CD4-positive, alpha-beta T cell (primary cell): ENCODE results near the gene LLPH. TPM values are rescaled to one million over a fixed set of nuclear protein-coding genes. Genes with fewer than 3 reads are reported as not detected.

Source experiments
- ATAC-seq: fragments of 200-7000 bp; cut with Tn5 transposase; one replicate; pipeline ENCODE4 v1.10.0; 2022; ENCODE audit warnings: mild to moderate bottlenecking; ENCODE audit not compliant: poor library complexity
- CTCF ChIA-PET: fragments of 350-600 bp; sonication (Branson Sonifier 250); formaldehyde crosslinking; loops from one replicate; lab custom pipeline; 2021; ENCODE audit warnings: antibody characterized with exemption, inconsistent platforms; lab: Charles Lee
- POLR2A ChIA-PET: fragments of 350-600 bp; sonication (Branson Sonifier 250); formaldehyde crosslinking; loops from one replicate; lab custom pipeline; 2021; ENCODE audit warnings: antibody characterized with exemption, inconsistent platforms; lab: Charles Lee
- DNase-seq, 14 experiments: peaks; one replicate each; pipeline ENCODE4 v3.0.0-alpha.2; 2013 to 2020; ENCODE audit warnings: mixed read lengths in 2 of 14
- H3K27ac ChIP-seq, 2 donors: one replicate each; pipeline versions ENCODE4 v1.5.1 to v1.7.0; 2013; ENCODE audit warnings: low read length in 2 of 2, low read depth in 1 of 2, mild to moderate bottlenecking in 1 of 2
- H3K27me3 ChIP-seq, 2 experiments: 1 replicate in 1 of 2; 2 replicates in 1 of 2; pipeline versions ENCODE4 v1.6.1 to v1.7.0; 2013; ENCODE audit warnings: low read length in 2 of 2, control low read depth in 1 of 2, mild to moderate bottlenecking in 1 of 2, moderate library complexity in 1 of 2; ENCODE audit not compliant: insufficient read depth in 2 of 2, control insufficient read depth in 1 of 2
- H3K36me3 ChIP-seq: one replicate; pipeline ENCODE4 v1.6.1; 2013; ENCODE audit warnings: low read length, control low read depth; ENCODE audit not compliant: insufficient read depth
- H3K4me1 ChIP-seq: one replicate; pipeline ENCODE4 v1.6.1; 2013; ENCODE audit warnings: low read length, control low read depth; ENCODE audit not compliant: insufficient read depth
- H3K4me3 ChIP-seq: one replicate; pipeline ENCODE4 v1.5.1; 2013; ENCODE audit warnings: mild to moderate bottlenecking, low read length, moderate library complexity
- H3K9me3 ChIP-seq, 2 experiments: 1 replicate in 1 of 2; 2 replicates in 1 of 2; pipeline versions ENCODE4 v1.6.1 to v1.7.0; 2013; ENCODE audit warnings: low read length in 2 of 2, mild to moderate bottlenecking in 2 of 2, control low read depth in 1 of 2, moderate library complexity in 1 of 2; ENCODE audit not compliant: control insufficient read depth in 1 of 2, insufficient read depth in 1 of 2
- H3K27ac Mint-ChIP-seq: one replicate; pipeline ENCODE4 v1.8.0; 2020; ENCODE audit warnings: mixed read lengths
- H3K27me3 Mint-ChIP-seq: one replicate; pipeline ENCODE4 v1.8.0; 2021; ENCODE audit warnings: mixed read lengths
- H3K36me3 Mint-ChIP-seq: one replicate; pipeline ENCODE4 v1.8.0; 2021; ENCODE audit warnings: low read depth, mixed read lengths
- H3K4me1 Mint-ChIP-seq: one replicate; pipeline ENCODE4 v1.8.0; 2021; ENCODE audit warnings: low read depth, mixed read lengths
- H3K4me3 Mint-ChIP-seq: one replicate; pipeline ENCODE4 v1.8.0; 2020; ENCODE audit warnings: mild to moderate bottlenecking, mixed read lengths
- H3K9me3 Mint-ChIP-seq: one replicate; pipeline ENCODE4 v1.8.0; 2020; ENCODE audit warnings: mixed read lengths
- CTCF ChIP-seq: fragments of 200-600 bp; IDR thresholded peaks from one replicate; pipeline ENCODE4 v1.8.0; 2022; ENCODE audit warnings: antibody characterized with exemption, mild to moderate bottlenecking
- intact Hi-C, 2 experiments: fragments of 100-400 bp; cut with DNase I in 1 of 2; cut with micrococcal nuclease in 1 of 2; formaldehyde crosslinking; loops; one replicate each; pipeline versions ENCODE4 v1.15.1 to v1.9.0; 2023 to 2025; cut with DNase I, micrococcal nuclease
- total RNA-seq, 174 experiments: library from RNA in 2 of 174; stranded (reverse) in 2 of 174; gene quantifications; one replicate each; pipeline ENCODE4 v1.2.3 and lab custom pipeline; 2021 to 2026

LLPH gene
- total RNA-seq, 2 experiments from 2014 or later: 27.3 to 31.0 TPM

GRCh38 chr12:66159123-66159522, 28.6 kb upstream of the LLPH start:
- POLR2A ChIA-PET: interaction anchor here (6.0 kb wide), 1 partner anchor 10 kb away, joined by 31 read pairs; the partner anchor contains the start of gene TMBIM4

GRCh38 chr12:66156654-66157053, 26.1 kb upstream of the LLPH start:
- CTCF ChIA-PET: no interaction called here
- ATAC-seq: no peak
- Histone ChIP-seq H3K9me3 (peaks cover 0 to 6% of the 10 kb centered on the region in 2 experiments), H3K27ac (no peak overlapping the region), H3K4me1 (peaks cover 4% of the 10 kb centered on the region), H3K27me3 (no peaks in the 10 kb centered on the region), H3K36me3 (peaks cover 29% of the 10 kb centered on the region), H3K4me3 (no peak overlapping the region)
- Mint-ChIP-seq H3K27ac (no peak overlapping the region), H3K9me3 (no peaks in the 10 kb centered on the region), H3K36me3 (peaks cover 67% of the 10 kb centered on the region), H3K4me1 (peaks cover 46% of the 10 kb centered on the region), H3K4me3 (no peak overlapping the region), H3K27me3 (no peaks in the 10 kb centered on the region)
- POLR2A ChIA-PET: interaction anchor here (6.0 kb wide), 1 partner anchor 13 kb away, joined by 31 read pairs; the partner anchor contains the start of gene TMBIM4
- DNase-seq: no peak
- intact Hi-C loops: no loop called here
- no peak for TF ChIP-seq CTCF

More at GRCh38 chr12:66159123-66159522, 28.6 kb upstream of the LLPH start:
- DNase-seq (no peak), ATAC-seq (no peak)
- CTCF ChIA-PET: interaction anchor here (1.4 kb wide), 1 partner anchor 17 kb away, joined by 3 read pairs; no protein-coding TSS in a partner anchor
- H3K4me1 Mint-ChIP-seq: peaks cover 71% of the 10 kb centered on the region
- peaks cover 4% of the 10 kb centered on the region for H3K9me3 Mint-ChIP-seq
- peaks cover 4% of the 10 kb centered on the region for H3K4me1 ChIP-seq
- peaks cover 0 to 6% of the 10 kb centered on the region in 2 experiments for H3K9me3 ChIP-seq
- H3K27ac Mint-ChIP-seq: peak overlapping the region; percentile 15
- no peak for TF ChIP-seq CTCF
- H3K27me3 ChIP-seq: no peaks in the 10 kb centered on the region
- H3K36me3 Mint-ChIP-seq: peaks cover 73% of the 10 kb centered on the region
- intact Hi-C loops: no loop called here
- no peak overlapping the region for H3K4me3 ChIP-seq
- H3K36me3 ChIP-seq: peaks cover 21% of the 10 kb centered on the region
- no peak overlapping the region for H3K4me3 Mint-ChIP-seq
- H3K27me3 Mint-ChIP-seq: no peaks in the 10 kb centered on the region
- H3K27ac ChIP-seq: no peak overlapping the region

- ATAC-seq (no peak), DNase-seq (no peak)
- H3K27ac ChIP-seq: no peak overlapping the region
- Mint-ChIP-seq H3K36me3 (peaks cover 72% of the 10 kb centered on the region), H3K4me1 (peaks cover 35% of the 10 kb centered on the region), H3K27ac (no peak overlapping the region), H3K4me3 (no peak overlapping the region), H3K9me3 (no peaks in the 10 kb centered on the region), H3K27me3 (no peaks in the 10 kb centered on the region)
- peaks cover 4% of the 10 kb centered on the region for H3K4me1 ChIP-seq
- intact Hi-C loops: no loop called here
- no peak overlapping the region for H3K4me3 ChIP-seq
- POLR2A ChIA-PET: no interaction called here
- CTCF ChIA-PET: no interaction called here
- no peak for TF ChIP-seq CTCF
- no peaks in the 10 kb centered on the region for H3K9me3 ChIP-seq
- H3K36me3 ChIP-seq: peaks cover 39% of the 10 kb centered on the region
- H3K27me3 ChIP-seq: no peaks in the 10 kb centered on the region
These were observed 24.2 kb upstream of the LLPH start for GRCh38 chr12:66154776-66155175.
